HAP-1 (cell line): Measurements from ENCODE around the gene GLI2.
A peak's percentile ranks its signal among the peaks of the same experiment; 100 is the strongest.

Source experiments
- DNase-seq, 2 experiments: peaks; one replicate each; pipeline ENCODE4 v3.0.0-alpha.2; 2016 to 2020; ENCODE audit warnings: low spot score in 2 of 2
- H3K27me3 ChIP-seq: fragments of 250-450 bp; sonication (Bioruptor Pico); 2 replicates; pipeline ENCODE4 v1.5.1; 2020; ENCODE audit warnings: low read depth, mild to moderate bottlenecking, moderate library complexity
- H3K36me3 ChIP-seq: fragments of 250-450 bp; sonication (Bioruptor Pico); replicated peaks from 2 replicates; pipeline ENCODE4 v1.5.1; 2020; ENCODE audit warnings: mild to moderate bottlenecking
- H3K4me1 ChIP-seq: fragments of 250-450 bp; sonication (Bioruptor Pico); 2 replicates; pipeline ENCODE4 v1.5.1; 2020; ENCODE audit warnings: mild to moderate bottlenecking
- H3K4me3 ChIP-seq: fragments of 250-450 bp; sonication (Bioruptor Pico); 2 replicates; pipeline ENCODE4 v1.5.1; 2020; ENCODE audit warnings: mild to moderate bottlenecking, moderate library complexity
- H3K9me3 ChIP-seq: fragments of 250-450 bp; sonication (Bioruptor Pico); 2 replicates; pipeline ENCODE4 v1.5.1; 2020; ENCODE audit warnings: mild to moderate bottlenecking, moderate library complexity
- in situ Hi-C: fragments of 300-500 bp; cut with MboI; formaldehyde crosslinking; loops from 3 replicates; pipeline ENCODE4 v1.14.3; 2020; ENCODE audit warnings: low sequenced_read_pairs, inconsistent platforms, mixed read lengths

GLI2 gene

DNA sequence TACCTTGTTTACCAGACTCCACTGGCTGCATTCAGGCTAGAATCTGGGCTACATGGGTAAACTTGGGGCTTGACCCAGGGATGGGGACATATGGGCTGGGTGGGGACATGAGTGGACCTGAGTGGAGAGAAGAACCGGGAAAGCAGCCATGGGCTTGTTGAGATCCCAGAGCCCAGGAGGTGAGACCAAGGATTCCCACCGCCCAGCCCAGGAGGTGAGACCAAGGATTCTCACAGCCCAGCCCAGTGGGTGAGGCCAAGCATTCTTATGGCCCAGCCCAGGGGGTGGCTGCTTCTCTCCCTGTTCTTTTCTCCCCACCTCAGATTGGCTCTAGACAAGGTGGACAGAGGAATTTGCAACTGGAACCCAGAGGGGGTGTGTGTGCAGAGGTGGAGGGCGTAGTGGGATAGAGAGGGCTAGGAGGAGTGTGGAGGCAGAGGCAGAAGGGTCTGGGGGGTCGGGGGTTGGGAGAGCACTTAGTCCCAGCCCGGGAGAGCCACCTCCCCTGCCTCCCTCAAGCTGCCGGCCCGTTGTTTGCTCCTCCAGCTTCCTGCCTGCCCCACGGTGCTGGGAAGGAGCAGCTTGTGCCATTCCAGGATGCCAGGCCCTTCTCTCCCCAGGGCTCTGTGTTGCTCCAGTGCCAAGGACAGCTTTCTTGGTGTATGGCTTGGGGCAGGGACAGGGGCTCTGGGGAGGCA is 25.6 kb downstream of the GLI2 start:
- no peaks in the 10 kb centered on the region for H3K36me3 ChIP-seq
- DNase-seq, result no peak
- H3K27me3 ChIP-seq, result no peaks in the 10 kb centered on the region
- H3K4me1 ChIP-seq, result no peaks in the 10 kb centered on the region
- H3K9me3 ChIP-seq, result no peaks in the 10 kb centered on the region
- in situ Hi-C loops, result no loop called here
- no peak overlapping the region for H3K4me3 ChIP-seq

DNA sequence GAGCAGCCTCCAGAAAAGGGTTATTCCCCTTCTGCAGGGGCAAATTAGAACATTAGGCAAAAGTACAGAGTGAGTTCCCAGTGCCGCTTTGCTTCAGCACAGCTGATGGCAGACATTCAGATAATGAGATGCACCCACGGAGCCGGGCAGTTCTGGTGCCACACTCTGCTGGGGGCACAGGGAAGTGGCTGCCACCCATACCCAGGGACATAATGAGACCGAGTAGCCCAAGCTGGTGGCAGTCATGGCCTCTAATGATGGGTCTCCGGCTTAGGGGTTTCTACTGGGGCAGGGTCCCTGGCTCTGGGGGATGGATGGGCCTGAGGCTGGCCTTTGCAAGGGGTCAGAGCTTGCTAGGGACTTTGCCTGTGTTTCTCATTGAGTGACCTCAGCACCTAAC is 26.2 kb downstream of the GLI2 start:
- H3K4me3 ChIP-seq, result no peak overlapping the region
- in situ Hi-C loops, result no loop called here
- H3K9me3 ChIP-seq, result no peaks in the 10 kb centered on the region
- no peaks in the 10 kb centered on the region for H3K36me3 ChIP-seq
- H3K4me1 ChIP-seq, result no peaks in the 10 kb centered on the region
- DNase-seq, result no peak
- no peaks in the 10 kb centered on the region for H3K27me3 ChIP-seq

DNA sequence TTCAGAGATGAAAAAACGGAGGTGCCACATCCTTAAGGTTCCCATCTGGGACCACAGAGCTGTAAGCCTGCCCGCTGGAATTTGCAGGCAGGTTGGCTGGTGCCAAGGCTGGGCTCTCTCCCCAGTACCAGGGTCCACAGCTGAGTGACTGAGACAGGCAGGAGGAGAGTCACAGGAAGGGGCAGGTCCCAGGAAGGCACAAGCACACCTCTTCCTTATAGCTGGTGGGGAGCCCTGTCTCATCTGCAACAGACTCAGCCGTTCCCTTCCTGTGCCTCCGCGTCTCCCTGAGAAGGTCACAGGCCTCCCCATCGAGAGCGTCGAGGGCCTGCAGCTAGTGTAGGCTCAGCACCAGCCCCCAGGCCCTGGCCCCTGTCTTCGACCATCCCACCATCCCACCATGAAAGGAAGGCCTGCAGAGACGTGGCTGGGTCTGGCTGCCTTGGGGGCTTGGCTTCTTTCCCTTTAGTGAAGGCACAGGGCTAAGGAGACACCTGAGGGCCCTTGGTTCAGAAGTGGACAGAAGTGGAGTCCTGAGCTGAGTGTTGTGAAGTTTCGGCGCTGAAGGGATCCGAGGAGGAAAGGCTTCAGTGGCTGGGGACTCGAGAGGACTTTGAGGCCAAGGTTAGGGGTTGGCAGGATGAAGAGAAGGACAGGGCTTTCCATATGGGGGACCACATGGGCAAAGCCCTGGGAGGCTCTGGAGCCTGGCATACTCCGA is 26.8 kb downstream of the GLI2 start:
- in situ Hi-C loops, result no loop called here
- H3K4me1 ChIP-seq, result no peaks in the 10 kb centered on the region
- H3K36me3 ChIP-seq, result no peaks in the 10 kb centered on the region
- DNase-seq, result no peak
- H3K4me3 ChIP-seq, result no peak overlapping the region
- no peaks in the 10 kb centered on the region for H3K27me3 ChIP-seq
- H3K9me3 ChIP-seq, result no peaks in the 10 kb centered on the region

DNA sequence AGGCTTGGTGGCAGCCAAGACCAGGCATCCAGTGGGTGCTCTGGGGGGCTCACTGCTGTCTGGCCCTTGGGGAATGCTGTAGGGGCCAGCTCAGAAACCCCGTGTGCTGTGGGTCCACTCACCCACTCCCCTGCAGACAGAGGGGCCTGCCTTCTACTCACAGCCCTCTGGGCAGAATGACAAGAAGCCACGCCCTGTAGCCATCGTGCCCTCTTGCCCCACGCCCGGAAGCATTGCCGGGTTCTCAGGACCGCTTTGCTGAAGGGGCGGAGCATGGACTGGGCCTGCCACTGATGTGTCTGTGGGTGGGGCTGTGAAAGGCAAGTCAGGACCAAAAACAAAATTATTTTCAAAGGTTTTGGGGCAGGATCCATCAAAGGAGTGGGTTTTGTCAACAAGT is 27.8 kb downstream of the GLI2 start:
- Histone ChIP-seq H3K36me3 (no peaks in the 10 kb centered on the region), H3K9me3 (no peaks in the 10 kb centered on the region), H3K4me3 (no peak overlapping the region), H3K27me3 (no peaks in the 10 kb centered on the region), H3K4me1 (no peaks in the 10 kb centered on the region)
- DNase-seq, result peak in 1 of 2 experiments; percentile 29
- in situ Hi-C loops, result no loop called here

DNA sequence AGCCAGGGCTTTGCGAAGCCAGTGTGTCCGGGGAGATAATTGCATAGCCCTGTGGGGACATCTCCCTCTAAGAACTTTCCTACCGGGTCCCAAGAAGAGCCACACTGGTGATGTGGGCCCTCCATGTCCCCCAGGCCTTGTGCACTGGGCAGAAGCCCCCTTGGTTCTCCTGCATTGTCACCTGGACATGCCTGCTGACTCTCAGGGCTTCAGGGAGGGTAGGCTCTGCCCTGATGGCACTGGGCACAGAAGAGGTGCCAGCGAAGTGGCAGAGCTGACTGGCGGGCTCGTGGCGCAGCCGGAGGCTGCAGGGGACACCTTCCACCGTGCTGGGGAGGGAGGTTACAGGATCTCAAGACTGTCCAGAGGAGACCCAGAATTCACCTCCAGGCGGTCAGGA is 28.3 kb downstream of the GLI2 start:
- in situ Hi-C loops, result no loop called here
- Histone ChIP-seq H3K27me3 (no peaks in the 10 kb centered on the region), H3K4me1 (no peaks in the 10 kb centered on the region), H3K36me3 (no peaks in the 10 kb centered on the region), H3K4me3 (no peak overlapping the region), H3K9me3 (no peaks in the 10 kb centered on the region)
- DNase-seq, result no peak

DNA sequence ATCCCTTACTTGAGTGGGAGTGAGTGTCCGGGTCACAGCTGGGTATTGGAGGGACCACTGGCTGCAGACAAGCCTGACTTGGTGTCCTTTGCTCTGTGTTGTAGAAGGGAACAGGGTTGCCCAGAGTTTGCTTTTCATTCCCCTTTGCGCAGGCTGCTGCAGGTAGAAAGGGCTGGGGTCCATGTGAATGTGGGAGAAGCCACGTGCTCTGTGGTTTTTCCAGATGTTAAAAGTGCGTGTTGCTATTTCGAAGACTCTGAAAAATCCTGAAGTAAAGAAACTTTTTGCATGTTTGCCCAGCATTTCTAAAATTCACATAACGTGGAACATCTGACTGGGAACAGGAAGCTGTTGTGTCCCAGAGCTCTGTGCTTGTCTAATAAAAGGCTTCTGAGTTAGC is 28.8 kb downstream of the GLI2 start:
- in situ Hi-C loops, result no loop called here
- Histone ChIP-seq H3K36me3 (no peaks in the 10 kb centered on the region), H3K27me3 (no peaks in the 10 kb centered on the region), H3K4me1 (no peaks in the 10 kb centered on the region), H3K4me3 (no peak overlapping the region), H3K9me3 (no peaks in the 10 kb centered on the region)
- no peak for DNase-seq

DNA sequence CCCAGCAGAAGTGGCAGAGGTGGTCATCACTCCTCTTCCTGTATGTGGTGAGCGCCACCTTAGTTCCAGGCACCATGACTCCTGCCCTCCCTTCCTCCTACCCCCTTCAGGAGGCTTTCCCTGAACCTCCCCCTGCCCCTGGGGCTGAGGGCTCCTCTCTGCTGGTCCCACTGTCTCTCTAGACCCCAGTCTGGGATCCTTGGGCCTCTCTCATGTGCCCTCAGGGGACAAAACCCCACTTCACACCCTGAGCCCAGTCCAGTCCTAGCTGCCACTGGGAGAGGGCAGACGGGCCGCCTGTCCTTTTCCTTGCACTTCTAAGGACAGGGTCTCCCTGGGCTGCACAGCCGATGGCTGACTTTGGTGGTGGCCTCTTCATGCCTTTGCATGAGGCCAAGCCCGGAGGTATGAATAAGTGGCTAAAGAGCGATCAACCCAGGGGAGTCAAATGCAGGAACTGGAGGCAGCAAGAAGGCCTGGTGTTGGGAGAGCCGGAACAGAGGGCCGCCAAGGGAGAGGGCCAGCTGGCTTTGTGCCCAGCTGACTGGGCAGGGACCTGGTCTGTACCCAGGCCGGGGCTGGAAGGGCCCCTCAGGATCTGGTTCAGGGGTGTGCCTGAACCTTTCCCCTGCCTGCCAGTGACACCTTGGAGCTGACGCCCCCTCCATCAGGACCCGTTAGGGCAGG is 29.5 kb downstream of the GLI2 start:
- no peak overlapping the region for H3K4me3 ChIP-seq
- in situ Hi-C loops, result no loop called here
- no peaks in the 10 kb centered on the region for H3K4me1 ChIP-seq

DNA sequence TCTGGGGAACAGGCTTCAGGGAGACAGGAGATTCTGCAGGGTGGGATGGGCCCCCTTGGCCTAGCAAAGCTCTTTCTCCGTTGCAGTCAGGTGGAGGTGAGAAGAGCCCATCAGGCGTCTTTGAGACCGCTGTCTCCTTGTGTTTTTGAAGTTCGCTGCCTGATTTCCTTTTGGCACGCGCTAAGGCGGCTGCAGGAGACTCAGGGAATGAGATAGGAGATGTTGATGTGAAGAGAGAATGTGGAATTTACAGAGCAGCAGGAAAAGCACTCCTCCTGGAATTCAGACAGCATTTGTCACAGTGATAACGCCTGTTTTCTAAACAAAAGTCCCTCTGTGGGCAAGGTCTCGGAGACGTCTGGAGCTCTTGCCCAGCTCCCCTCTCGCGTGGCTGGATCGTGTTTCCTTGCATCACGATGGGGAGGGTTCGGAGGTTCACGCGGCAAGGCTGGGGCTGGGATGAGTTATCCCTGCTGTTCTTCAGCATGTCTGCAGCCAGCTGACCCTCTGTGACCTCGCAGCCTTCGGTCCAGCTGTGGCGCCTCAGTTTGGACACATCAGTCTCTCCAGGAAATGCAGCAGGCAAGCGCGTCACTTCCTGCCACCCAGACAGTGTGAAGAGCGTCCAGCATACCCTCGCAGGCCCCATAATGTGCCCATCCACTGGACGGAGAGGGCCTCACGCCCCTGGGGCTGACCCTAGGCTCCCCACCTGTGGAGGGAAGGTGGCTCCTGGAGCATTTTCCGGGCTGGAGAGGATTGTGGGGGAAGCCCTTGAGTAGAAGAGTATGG is 30.2 kb downstream of the GLI2 start:
- Histone ChIP-seq H3K4me1 (no peaks in the 10 kb centered on the region), H3K4me3 (no peak overlapping the region), H3K9me3 (no peaks in the 10 kb centered on the region), H3K27me3 (no peaks in the 10 kb centered on the region), H3K36me3 (no peaks in the 10 kb centered on the region)
- no peak for DNase-seq
- in situ Hi-C loops, result no loop called here

More for the DNA sequence above, 29.5 kb downstream of the GLI2 start:
- Histone ChIP-seq H3K36me3 (no peaks in the 10 kb centered on the region), H3K9me3 (no peaks in the 10 kb centered on the region), H3K27me3 (no peaks in the 10 kb centered on the region)
- no peak for DNase-seq

DNA sequence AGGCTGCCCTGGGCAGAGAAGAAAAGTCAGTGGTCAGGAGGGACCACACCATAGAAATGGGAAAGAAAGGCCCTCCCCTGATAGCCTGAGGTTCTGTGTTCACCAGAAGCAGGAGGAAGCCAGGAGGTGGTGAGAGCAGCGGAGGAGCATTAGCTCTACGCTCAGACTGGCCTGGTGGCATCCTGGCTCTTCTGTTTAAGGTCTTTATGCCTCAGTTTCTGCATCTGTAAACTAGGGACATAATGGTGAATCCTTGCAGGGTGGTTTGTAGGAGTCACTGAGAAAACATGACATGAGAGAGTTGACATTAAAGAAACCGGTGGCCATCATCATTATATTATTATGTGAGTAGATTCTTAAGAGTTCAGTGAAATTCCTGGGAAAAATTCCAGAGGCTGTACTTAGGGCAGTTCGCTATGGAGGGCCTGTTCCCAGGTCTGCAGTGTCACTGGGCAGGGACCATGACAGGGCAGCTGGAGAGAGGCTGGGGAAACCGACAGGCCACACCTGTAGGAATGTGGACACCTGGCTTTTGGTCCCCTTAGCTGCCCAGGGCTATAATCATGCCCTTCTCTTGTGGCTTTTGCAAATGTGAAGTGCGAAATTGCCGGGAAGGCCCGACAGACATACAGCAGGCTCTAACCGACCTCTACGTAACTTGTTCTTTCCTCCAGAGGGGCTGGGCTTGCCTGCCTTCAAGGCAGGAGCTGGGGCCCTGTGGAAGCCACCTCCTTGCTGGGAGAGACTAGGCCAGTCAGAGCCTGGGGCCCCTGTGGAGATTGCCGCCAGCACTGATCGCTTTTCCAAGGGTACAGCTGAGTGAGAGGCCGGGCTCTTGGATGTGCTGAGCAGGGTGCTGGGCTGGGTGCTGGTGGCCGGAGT is 31.0 kb downstream of the GLI2 start:
- no peak for DNase-seq
- Histone ChIP-seq H3K4me1 (no peaks in the 10 kb centered on the region), H3K9me3 (no peaks in the 10 kb centered on the region), H3K4me3 (no peak overlapping the region), H3K27me3 (no peaks in the 10 kb centered on the region), H3K36me3 (no peaks in the 10 kb centered on the region)
- in situ Hi-C loops, result no loop called here

DNA sequence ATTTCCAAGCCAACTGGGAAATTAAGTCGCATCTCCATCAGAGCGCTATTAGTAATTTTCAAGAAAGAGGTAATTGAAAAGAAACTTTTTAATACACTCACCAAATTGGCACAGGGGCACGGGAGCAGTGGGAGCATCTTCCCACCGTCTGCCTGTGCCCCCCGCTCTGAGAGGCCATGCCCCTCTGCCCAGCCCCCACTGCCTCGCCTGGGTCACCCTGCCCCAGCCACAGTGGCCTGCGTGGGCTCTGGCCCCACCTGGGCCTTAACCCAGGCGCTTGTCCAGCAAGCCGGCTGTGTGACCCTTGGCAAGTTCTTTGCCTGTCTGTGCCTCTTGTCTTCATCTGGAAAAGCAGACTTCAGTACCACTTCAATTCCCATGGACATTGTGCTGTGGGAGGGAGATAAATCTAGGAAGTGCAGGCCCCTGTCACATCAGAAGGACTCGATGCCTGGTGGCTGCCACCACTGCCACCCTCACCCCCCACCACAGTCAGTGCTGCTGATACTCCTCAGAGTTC is 31.9 kb downstream of the GLI2 start:
- H3K9me3 ChIP-seq, result no peaks in the 10 kb centered on the region
- no peaks in the 10 kb centered on the region for H3K36me3 ChIP-seq
- in situ Hi-C loops, result no loop called here
- H3K27me3 ChIP-seq, result no peaks in the 10 kb centered on the region
- H3K4me3 ChIP-seq, result no peak overlapping the region
- no peaks in the 10 kb centered on the region for H3K4me1 ChIP-seq
- no peak for DNase-seq

DNA sequence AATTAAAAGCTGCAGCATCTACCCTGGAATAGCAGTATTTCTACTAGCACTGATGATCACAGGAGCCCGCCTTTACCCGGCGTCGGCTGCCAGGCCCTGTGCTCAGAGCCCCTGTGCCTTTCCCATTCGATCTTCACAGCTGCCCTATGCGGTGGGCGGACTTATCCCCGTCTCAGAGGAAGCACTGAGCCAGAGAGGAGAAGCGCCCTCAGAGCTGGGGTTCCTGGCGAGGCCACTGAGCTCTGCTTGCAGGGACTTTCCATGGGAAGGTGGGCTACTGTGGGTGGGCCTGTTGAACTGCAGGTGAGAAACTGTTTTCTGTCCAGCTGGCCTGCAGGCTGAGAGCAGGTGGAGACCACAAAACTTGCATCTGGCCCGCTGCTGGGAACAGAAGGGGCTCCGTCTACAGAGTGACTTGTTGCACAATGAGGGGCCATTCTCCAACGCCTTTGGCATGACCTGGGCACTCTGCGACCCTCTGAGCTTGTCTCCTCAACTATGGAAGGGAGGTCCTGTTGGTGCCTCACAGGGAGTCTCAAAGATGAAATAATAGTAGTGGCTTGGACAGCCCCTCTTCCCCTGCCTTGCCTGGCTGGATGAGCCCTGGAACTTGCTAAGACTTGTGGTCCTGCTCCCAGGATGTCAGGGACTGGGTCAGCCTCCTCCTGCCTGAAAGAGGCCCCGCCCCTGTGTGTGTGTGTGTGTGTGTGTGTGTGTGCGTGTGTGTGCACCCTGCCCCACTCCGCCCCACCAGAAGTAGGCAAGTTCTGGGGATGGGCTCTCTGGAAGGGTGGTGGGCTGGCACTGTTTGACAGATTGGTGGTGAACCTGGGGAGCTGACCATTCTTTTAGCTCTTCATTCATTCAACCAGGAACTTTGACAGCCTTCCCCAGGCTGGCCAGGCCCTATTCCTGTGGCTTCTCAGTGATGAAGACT is 32.7 kb downstream of the GLI2 start:
- in situ Hi-C loops, result no loop called here
- no peaks in the 10 kb centered on the region for H3K36me3 ChIP-seq
- H3K27me3 ChIP-seq, result no peaks in the 10 kb centered on the region

More for the DNA sequence above, 32.7 kb downstream of the GLI2 start:
- no peak for DNase-seq
- H3K4me1 ChIP-seq, result no peaks in the 10 kb centered on the region
- no peaks in the 10 kb centered on the region for H3K9me3 ChIP-seq
- H3K4me3 ChIP-seq, result no peak overlapping the region
